GM18873 (cell line): Measurements from ENCODE around the gene TTC28.

Source experiments
- ATAC-seq: cut with Tn5 transposase; IDR thresholded peaks from one replicate; pipeline ENCODE4 v1.9.1; 2021; ENCODE audit warnings: mild to moderate bottlenecking, moderate library complexity, moderate number of reproducible peaks; ENCODE audit not compliant: unreplicated experiment, low FRiP score

TTC28 gene

DNA sequence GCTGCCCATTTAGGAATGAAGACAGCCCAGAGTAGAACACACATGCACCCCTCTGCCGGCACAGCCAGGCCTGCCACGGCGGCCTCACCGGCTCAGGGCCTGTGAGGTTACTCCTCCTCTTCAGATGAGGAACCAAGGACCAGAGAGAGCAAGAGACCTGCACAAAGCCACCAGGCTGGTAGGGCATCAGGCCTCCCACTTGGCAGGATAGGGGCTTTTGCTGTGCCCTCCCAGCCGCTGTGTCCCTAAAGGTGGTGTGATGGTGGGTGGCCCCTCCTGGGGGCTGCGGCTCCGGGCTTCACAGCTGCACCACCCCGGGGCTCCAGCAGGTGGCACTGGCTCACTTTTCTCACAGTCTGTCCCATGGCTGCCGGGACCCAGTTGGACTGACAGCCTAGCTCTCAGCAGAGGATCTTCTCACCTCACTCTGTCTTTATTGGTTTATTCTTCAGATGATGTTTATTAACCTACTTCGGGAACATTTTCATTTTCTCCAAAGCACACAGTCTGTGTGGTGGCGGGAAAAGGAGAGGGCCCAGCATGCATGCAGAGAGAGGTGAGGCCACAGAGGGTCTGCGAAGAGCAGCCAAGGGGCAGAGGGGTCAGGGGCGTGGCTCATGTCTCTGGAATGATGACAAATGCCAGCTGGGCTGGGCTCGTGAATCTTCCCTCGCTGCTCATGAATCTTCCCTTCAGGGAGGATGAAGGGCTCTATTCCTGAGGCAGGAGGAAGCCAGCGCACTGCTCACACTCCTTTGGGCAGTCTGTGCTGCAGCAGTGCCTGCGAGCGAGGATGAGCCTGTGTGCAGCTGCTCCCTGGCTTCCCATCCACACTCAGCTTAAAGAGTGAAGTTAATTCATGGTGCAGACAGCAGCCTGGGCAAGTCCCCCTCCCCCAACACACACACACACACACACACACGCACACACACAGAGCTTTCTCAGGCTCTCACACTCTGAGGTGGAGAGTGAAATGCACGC lies 659.5 kb downstream of the TTC28 start:
- no peak for ATAC-seq

DNA sequence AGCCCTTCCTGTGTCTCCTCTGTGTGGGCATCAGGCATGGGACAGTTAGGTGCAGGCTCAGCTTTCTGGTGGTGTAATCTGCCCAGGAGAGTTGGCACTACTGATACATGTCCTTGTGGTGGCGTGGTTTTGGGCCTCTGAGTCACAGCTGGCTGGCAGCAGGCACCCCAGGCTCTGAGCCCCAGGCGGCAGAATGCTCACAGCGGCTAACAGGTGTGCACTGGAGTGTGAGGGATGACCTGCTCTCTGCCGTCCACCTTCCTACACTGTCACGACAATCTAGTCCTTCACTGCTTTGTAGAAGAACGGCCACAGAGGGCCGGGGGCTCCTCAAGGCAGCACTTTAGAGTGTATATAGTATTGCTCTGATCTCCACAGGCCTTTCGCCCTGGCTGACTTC lies 660.3 kb downstream of the TTC28 start:
- no peak for ATAC-seq

DNA sequence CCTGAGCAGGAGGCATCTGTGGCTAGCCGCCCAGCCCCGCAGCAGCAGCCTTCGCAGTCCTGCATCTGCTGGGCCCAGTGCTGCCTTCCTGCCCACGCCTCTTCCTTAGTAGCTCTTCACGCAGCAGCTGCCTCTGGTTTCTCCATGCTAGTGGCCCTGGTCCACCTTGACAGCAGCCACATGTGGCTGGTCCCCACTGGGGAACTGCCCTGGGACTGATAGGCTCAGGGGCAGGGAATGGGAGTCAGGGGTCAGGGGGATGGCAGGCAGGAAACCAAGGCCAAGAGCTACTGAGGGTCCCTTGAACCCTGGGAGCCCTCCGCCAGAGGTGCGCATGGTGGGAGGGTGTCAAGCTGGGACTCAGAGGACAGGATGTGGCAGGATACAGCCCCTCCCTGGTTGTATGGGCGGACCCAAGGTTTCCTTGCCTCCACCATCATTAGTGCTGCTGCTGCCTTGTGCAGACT lies 661.1 kb downstream of the TTC28 start:
- no peak for ATAC-seq

DNA sequence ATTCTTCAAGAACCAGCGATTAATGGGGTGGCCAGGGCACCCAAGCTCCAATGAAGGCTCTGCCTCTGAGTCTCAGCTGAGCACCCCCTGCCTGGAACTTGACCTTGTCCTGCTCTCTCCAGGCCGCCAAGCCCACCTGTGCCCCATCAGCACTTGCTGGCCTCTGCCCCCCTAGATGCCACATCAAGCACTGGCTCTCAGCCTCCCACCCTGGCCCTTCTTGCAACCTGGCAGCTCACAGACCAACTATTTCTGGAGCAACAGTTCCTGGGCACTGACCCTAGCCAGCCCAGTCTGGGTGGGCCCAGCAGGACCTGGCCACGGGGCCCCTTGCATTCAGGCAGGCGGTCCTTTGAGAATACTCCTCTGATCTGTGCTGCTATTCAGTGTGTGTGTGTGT lies 661.8 kb downstream of the TTC28 start:
- no peak for ATAC-seq

DNA sequence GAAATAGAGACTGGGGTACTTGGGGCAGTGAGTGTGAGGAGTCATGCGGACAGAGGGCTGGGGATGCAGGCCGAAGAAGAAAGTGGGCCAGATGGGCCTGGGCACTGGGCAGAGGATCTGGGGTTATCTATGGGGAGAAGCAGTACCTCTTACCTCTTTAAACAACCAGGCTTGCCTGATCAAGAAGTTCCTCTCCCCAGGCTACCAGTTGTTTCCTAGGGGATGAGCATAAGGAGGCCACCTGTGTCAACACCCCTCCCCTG lies 662.2 kb downstream of the TTC28 start:
- no peak for ATAC-seq

DNA sequence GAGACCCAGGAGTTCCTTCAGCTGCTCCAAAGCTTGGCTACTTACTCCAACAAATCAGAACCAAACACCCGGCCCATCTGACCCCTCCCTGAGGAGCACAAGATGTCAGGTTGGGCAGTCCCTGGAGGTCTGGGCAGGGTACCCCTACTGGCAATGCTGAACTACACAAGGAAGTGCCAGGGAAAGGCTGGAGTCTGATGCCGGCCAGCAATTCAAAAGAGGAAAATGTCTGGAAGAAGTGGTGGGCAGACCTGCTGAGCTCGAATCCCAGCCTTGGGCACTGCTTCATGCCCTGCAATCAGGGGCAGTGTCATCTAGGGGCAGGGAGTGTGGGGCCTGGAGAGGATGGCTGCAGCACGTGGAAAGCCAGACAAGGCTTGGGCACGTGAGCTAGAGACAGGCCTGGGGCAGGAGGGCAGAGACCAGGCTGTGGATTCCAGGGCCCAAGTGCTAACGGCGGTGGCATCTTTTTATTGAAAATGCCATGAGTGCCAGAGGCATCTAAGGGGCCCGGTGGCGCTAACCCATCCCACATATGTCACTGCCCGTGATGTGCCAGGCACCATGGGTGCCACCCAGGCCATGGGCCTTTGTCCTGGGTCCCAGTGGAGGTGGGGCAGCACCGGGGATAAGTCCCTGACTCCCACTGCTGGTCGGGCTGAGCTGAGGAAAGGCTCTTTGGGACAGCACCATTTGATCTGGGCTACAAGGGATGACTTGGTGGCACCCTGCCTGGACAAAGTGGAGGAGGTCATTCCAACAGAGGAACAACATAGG lies 662.7 kb downstream of the TTC28 start:
- ATAC-seq = no peak

DNA sequence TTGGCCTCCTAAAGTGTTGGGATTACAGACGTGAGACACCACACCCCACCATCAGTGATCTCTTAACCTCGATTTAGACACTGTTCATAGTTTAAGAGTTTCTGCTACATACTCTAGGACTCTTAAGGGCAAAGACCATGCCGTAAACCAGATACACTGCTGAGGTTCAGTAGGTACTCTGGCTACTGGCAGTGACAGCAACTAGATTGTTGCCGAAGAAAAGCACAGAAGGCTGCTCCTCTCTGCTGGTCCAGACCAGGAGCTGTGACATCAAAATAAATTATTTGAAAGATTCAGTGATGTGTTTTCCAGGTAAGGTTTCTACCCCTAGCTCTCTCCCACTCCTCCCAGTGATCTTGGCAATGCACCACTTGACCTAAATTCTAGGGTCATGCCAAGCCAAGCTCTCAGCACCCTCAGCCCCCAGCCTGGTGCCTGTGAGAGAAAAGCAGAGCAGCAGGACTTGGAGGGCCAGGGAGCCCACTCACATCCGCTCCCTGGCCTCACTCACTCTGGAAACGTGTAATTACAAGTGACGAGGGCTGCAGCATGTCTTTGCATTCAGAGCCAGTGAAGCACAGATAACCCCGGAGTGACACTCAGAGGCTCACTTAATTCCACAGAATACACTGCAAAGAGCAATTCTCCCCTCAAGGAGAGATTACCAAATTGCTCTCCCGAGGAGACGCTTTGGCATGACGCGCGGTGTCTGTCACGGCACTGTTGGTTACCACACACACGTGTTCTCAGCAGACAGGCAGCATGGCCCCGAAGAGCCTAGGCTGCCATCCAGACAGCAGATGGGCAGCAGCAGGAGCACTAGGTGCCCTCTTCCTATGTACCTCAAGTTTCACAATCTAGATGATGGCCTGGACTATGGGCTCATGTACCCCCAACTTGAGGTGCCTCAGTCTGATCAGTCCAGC lies 663.7 kb downstream of the TTC28 start:
- ATAC-seq = no peak

DNA sequence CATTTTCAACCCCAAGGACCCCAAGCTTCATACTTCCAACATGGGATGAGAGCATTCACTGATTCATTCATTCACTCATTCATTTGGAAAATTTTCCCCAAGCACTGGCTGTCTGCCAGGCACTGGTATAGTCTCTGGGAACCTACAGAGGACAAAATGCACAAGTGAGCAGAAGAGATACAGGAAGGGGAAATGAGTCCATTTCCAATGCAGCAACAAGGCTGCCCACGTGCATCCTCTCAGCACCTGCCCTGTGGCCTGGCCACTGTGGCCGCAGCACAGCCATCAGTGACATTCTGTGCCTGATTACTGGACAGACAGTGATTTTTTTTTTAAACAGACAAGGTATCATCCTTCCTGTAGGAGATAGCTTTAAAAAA lies 664.6 kb downstream of the TTC28 start:
- ATAC-seq = no peak

DNA sequence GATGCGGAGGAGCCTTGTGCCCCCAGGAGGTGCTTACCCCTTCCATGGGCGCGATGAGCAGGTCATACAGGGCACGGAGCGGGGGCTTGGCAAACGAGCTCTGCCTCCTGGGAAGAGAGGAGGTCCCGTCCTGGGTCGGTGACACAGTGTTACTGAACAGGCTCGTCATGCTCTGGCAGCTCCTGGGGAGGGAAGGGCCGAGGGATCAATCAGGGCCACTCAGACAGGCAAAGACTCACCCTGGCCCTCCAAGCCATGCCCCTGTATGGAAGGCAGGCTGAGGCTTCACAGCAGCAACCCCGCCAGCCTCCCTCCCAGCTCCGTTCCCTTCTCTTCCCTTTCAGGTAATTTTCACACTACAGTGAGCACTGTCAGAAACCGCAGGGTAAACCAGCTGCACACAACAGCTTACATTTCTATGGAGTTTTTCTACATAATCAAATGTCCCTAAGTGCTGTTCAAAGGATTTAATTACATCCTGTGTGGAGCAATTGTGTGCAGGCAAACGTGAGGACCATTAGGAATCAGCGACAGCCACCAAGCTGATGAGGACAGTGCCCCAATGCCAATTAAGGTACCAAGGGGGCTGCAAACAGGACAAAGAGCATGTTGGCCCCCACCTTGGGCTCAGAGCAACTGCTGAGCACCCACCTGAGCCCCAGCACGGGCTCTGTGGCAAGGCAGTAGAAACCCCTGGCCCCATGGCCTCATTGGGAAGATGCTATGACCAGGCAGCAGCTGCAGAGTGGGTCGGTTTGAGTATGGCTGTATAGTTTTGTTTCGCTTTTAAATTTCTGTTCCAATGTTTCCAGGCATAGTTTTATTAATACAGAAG lies 665.2 kb downstream of the TTC28 start:
- no peak for ATAC-seq

DNA sequence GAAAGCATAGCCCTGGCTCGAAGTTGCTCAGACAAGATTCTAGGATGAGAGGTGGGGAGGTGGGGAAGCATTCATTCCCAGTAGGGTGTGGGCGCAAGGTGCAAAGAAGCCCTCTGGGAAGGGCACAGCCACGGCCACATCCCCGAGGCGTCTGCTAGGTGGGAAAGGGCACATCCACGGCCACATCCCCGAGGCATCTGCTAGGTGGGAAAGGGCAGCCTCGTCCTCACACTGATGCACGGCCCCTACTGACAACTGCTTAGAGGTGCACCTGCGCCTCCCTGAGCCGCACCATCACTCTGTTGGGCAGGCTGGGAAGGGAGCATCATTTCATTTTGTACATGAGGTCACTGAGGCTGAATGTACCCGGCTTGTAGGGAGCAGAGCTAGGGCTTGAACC lies 666.0 kb downstream of the TTC28 start:
- ATAC-seq = no peak

DNA sequence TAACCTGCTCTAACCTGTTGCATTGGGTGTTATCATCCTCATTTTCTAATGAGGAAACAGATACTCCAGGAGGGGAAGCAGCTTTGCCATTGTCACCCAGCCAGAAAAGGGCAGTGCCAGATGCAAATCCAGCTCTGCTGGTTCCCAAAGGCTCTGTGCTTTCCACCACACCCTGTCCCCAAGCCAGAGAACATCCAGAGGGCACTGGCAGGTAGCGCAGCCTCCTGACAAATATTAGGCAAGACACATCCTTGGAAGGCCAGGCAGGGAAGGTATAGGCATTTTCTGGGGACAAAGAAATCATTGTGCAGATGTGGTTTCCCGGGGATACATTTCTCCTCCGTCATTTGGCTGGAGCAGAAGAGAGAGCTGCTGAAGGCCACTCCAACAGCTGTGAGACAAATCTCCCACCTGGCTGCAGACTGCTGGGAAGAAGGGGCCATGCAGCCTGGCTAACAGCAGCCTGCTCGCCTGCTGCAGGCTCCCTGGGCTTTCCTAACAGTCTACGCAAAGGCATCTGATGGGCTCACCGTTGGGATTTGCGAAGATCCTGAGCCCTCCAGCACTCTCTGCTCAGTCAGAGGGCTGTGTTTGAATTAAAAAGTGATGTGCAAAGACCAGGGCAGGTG lies 666.7 kb downstream of the TTC28 start:
- ATAC-seq = no peak

DNA sequence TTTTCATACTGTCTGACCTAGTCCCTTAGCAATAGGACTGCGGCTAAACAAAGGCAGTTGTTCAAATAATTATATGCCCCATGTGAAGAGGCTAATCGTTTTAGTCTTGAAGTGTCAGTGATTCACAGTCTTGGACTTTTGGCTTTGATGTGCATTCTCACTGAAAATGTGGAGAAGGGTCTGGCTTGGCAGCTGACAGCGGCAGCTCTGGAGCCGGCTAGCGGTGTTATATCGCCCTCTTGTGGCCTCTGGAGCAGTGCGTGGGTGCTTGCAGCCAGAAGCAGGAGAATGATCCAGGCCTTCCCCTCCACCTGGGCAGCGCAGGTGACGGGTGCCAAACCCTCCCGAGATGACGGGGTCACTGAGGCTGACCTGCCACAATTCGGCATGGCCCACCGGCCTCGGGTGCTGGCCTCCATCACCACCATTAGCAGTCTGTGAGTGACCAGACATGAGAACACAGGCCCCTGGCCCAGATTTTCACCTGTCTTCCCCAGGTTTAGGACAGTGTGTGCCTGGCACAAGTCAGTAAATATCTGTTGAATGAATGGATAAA lies 670.3 kb downstream of the TTC28 start:
- ATAC-seq = no peak

DNA sequence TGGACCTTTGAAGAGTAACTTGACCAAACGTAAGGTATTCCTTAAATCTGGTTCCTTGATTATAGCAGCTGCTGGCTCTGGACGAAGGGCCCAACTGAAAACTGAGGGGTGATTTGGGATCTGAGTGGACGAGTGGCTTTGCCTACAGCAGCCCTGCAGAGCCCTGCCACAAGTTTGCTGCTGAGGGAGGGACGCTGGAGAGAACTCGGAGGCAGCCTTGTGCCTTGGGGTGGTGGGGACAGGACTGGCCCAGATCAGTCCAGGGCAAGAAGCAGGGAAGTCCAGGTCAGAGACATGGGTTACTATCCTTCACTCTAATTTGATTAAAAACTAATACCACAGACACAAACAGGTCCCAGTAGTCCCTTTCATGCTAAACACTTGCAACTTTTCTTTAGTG lies 671.0 kb downstream of the TTC28 start:
- no peak for ATAC-seq

DNA sequence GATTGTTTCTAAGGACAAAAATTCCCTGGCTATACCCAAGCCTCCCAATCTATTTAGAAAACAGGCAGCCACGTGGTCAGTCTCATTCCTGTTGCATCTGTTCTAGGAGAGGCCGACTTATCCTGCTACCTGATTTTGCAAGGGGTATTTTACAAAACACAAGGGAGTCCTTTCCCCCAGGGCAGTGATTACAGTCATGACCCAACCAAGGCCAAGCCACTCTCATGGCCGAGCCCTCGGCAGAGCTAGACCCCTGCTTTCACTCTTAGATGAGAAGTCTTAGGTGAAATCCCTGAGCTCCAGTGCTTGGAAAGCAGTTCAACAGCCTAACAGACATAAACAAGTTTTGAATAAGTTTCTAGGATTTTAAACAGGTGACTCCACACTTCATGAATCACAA lies 671.6 kb downstream of the TTC28 start:
- ATAC-seq = no peak

DNA sequence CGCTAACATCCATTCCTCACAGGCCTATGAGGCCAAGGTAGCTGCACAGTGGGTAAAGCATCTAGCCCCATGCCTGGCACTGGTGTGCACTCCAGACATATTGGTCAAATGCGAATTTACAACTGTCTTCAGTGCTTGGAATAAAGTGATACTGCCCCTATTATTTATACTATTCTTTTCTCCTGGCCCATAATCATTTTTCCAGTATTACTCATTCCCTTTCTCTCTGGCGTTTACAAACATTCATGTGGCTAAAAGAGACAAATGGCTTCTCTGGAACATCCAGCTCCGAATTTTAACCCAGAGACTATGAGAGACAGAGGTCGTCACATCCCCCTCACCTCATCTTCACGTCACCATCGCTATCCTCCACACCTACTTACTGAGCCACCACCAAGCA lies 673.4 kb downstream of the TTC28 start:
- ATAC-seq = no peak

DNA sequence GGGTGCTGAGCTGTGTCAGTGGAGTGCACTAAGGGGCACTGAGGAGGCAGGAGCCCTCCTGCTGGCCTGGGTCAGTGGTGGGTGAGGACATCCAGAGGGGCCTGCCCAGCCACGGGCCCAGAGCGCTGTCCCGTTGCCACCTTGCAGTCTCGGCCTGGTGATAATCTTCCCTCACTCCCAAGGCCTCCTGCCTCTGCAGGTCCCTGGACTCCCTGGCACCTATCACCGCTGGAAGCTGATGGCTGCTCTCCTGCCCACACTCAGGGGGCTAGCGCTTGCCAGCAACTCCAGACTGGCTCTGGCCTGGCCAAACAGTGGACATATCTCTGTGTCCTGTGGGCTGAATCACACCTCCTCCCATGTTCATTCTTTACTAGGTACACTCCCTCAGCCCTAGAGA lies 674.1 kb downstream of the TTC28 start:
- no peak for ATAC-seq

DNA sequence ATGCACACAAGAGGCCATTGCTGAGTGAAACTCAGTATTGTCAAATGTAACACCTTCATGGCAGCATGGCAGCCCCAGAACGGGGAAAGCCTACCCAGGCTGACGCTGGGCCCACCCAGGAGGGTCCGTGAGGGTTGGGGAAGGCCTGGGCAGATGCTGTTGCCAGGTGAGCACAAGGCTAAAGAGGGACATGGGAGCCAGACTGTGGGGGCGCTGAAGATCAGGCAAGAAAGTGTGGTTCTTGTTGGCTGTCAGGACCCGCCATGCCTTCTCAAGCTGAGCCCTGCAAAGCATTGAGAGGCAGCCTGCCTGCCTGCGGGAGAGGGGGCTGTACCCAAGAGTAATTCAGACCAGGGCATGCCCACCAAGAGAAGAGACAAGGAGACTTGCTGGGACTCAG lies 675.6 kb downstream of the TTC28 start:
- no peak for ATAC-seq

DNA sequence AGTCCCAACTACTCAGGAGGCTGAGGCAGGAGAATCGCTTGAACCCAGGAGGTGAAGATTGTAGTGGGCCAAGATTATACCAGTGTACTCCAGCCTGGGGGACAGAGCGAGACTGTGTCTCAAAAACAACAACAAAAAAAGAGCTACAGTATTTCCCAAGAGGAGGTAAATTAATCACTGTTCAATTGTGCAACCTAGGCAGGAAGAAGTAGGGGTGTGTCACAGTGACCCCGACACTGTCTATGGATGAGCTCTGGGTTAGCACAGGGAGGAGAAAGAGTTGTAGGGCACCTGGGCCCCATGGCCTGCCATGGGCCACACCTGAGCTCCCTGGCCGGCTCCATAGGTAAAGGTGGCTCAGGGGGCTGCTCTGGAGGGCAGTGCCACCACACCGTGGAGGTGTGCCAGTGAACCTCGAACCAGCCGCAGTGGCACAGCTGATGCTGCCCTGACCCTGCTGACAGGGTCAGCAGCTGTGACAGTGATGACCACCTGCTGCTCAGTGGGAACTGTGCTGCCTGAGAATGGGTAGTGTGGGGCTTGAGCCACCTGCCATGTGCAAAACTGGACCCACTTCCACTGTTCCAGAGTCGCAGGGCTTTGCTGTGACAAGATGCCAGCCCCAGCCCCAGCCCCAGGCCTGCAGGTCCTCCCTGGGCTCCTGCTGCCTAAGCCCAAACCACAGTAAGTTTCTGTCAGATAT lies 676.6 kb downstream of the TTC28 start:
- no peak for ATAC-seq
